Measurements from ENCODE around the gene KIF6.

Gene KIF6

DNA sequence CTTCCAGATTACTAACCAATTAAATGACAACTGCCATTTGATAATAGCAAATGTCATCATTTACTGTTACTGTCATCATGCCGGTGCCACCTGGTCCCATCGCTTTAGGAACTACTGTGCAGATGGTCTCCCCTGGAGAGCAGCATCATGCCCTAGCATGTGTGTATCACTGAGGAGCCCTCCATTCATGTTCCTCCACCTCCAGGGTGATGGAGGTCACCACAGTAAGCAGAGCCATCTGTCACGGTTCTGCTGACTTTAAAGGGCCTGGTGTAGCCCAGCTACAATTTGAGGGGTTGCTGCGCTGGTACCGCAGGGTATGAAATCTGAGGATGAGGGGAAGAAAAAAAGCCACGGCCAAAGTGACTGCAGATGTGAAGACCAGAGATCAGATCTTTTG is 283.9 kb downstream of the KIF6 start:
- no peak for DNase-seq

DNA sequence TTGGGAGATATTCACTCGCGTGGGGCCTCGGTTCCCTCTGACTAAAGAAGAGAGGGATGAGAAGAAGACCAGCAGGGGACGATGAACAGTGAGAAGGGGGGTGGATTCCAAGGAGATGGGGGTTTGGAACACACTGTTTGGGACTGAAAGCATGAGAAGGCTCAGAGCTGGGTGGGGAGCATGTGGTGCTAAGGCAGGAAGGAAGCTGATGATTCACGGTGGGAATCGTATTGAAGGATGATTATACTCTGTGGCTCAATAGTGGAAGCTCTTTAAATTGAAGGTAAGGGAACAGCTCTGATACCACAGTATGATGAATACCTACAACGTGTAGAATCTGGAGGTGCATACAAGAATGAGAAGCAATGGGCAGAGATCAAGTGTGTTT is 285.2 kb downstream of the KIF6 start:
- DNase-seq: no peak

DNA sequence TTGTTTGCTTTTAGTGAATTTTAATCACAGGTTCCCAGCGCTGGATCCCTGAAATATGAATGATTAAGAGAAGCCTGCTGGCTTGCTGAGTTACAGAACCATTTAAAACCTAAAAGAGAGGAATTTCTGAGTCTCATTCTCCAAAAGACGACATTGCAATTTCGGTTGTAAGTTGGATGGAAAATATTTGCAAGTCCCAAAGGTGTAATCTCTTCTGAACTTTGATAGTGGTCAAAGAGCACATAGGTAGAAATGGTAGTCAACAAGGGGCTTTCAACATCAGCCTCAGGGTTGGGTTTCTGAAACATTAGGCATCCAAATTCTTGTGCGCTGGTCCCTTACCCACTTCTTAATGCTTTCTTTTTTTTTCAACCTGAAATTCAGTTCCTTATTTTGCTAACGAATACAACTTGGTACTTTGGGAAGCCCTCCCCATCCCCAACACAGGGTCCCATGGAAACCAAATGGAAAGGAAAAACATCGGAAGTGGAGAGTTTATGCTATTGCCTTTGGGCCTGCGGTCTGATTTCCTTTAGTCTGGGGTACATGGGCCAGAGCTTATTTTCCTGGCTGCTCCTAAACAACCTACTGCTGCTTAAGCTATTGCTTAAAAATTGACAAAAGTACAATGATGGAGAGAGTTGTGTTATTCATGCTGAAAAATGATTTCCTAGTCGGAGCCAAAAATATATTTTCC is 285.7 kb downstream of the KIF6 start:
- DNase-seq: no peak

DNA sequence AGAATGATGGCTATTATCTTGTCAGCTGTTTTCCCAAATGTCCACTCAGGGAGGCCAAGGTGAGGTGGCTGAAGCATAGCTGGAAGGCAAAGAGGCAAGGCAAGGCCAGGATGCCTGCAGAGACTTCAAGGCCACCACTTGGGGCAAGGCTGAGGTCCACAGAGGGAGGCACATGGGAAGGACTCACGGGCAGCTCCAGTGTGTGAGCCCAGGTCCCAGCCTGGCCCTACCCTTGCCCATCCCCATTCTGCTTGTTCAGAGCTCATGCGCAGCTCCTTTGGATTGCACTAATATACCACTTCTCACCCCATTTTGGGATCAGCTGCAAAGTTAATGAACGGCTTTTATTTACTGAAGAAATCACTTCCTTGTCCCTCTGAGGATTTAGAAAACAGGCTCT is 291.6 kb downstream of the KIF6 start:
- DNase-seq: no peak

DNA sequence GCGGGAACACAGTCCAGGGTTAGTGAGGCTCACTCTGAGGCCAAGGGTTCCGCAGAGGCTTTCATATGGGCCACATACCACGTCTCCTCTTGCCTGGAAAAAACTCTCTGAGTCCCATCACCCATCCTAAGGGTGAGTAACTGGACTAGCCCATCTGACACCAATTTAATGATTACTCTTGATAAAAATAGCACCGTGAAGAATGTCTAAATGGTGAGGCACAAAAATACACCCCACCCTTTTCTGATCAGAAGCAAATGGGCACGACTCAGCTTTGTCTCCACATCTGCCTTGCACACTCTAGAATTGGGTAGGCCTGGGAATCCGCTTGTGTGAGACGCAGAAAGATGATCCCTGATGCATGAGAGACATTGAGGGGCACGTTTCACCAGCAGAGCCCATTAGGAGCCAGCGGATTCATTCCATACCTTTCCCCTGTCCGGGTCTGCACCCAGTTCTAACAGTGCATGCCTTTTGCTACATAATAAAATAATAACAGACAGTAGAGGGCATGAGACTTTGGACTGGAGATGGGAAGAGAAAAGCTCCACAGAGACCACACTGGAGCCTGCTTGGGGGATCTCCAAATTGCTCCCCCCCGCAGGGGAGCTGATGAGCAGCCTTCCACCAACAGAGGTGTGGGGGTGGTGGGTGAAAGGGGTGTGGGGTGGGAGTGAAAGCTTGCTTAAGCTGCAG is 292.7 kb downstream of the KIF6 start:
- no peak for DNase-seq

DNA sequence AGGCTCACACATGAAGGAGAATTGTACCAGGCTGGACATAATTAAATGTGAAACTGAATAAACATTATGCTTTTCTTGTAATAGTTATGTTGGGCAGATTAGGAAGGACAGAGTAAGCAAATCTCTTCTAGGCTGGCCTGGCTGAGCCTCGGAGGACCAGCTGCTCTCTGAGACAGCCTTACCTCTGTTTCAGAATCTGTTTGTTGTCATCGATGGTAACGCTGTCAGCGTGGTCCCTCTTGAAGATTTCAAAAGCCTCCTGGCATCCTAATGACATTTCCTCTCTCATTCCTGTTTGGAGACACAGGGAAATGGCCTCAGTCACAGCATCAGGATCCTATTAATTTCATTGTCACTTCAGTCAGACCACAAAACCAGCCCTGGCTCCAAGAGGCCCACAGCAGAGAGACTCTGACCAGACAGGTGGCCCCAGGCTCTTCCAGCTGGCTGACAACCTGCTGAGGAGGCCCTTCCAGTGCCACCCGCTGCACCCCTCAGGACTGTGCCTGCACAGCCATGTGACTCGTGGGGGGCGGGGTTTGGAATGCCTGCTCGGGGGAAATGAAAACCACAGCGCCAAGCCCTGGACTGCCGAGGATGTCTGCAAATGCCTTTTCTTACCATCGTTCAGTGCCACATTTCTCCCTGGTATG is 294.2 kb downstream of the KIF6 start:
- no peak for DNase-seq

DNA sequence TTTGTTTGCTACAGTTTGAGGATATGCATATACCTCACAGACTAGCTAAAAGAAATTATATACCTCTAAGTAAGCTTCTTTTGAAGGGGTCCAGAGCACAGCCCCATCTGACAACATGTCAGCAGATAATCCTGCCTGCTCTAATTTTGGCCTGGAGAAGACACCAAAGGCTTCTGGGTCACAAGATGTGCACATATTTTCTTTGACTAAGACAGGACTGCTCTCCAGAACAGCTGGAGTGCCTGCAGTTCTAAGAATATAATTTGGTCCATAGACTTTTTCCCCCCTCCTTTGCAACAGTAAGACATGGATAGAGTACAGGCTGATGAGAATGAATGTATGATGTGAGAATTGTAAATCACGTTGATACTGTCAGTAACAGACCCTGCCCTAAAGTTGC is 294.8 kb downstream of the KIF6 start:
- DNase-seq: no peak

DNA sequence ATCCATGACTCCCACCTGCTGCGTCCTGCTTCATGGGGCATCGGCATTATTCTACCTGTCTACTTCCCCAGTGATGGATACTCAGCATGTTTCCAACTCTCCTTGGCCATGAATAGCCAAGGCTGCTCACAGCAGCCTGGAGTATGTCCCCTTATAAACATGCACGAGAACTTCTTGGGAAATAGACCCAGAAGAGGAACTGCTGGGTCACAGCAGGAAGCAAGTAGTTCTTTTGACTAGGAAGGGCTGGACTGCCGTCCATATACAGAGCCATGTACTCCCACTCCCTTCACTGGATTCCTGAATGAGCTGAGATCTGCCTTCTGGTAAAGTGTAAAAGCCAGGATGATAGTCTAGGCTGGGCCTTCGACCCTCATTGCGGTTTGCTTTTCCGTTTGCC is 296.4 kb downstream of the KIF6 start:
- peak; percentile 29 for DNase-seq

DNA sequence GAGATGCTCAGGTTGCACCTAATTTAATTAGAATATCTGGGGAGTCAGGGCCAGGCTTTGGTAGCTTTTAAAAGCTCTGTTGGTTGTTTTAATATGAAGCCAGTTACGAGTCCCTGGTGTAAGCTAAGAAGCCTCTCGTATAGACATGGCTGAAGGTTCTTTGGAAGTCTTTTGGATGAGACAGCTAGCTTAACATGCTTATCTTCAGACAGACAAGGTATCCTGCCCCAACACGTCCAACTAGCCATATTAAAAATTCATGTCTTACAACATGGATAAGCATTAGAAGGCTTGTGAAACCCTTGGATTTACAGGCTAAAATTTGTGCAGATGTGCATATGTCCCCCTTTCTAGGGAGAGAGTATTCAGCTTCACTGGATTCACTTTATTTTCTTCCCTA is 297.1 kb downstream of the KIF6 start:
- DNase-seq: no peak

DNA sequence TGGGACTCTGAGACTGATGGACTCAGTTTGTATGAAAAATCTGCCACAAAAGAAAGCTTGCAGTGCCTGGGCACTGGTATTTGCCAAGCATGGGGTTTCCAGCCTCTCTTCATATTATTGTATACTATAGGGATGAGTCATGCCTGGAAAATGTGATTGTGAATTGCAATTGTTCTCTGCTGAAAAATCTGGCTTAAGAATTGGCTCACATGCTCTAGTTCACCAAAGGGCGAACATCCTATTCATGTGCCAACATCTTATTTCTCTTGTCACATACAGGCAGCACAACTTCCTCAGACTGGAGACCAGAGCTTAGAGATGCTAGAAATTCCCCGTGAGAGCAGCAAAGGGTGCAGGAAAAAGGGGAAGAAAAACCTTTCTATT is 299.1 kb downstream of the KIF6 start:
- DNase-seq: peak; percentile 68

DNA sequence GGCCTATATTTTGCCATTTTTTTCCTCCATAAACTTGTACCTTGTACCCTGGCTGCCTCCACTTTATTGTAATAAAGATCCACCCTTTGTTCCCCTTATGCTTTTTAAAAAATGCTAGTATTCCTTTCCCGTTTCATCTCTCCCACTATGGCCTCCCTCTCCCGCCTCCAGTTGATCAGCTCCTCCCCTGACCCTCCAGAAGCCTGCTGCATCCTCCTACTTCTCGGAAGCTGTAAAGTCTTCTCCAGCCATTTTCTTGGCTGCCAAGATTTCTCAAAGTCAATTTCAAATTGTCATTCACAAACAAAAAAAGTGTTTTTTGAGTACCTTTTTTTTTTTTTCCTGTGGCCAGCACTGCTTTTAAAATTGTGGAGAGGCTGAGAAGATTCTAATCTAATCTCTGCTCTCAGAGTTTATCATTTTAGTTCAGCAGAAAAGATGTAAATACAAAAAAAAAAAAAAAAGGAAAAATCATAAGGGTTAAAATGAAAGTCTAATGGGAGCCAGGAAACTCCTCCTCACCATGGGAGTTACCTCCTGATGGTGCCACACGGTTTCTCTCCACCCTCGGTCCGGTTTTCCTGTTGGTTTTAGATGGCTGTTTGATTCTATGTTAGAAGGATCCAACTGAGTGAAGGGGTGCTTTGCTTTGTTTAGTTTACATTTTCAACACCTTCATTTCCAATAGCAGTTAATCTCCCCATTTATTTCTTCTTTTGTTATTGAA is 299.7 kb downstream of the KIF6 start:
- DNase-seq: no peak

DNA sequence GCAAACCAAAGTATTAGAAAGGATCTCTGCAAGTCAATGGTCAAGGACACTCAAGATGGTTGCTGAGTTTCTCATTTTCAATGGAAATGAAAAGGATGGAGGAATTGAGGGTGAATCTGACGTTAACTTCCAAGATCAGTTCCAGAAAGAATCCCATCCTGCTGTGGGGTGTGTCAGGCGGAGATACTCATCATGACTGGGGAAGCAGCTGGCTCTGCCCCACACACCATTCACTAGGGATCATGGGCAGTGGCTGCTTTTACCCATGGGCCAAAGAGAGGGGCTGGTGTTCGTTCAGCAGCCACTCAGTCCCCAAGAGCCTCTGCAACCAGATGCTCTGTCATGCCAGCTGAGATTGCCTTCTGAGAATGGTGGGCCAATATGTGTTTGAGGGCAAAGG is 300.4 kb downstream of the KIF6 start:
- DNase-seq: no peak

DNA sequence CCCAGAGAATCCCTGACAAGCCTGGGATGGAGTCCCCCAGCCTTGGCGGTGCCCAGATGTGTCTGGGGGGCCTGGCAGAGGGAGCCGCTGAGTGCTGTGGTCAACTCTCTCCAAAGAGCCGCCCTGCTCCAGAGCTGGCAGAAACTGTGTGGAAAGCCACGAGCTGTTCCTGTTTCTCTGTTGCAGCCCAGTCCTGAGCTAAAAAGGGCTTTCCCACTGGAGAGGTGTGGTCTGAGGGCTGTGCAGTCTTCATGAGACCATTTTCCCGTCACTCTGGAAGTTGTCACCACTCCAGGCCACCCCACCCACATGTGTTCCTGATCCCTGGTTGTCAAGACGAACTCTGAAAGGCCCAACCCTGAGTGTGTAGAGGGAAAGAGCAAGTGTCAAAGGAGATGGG is 303.0 kb downstream of the KIF6 start:
- no peak for DNase-seq

DNA sequence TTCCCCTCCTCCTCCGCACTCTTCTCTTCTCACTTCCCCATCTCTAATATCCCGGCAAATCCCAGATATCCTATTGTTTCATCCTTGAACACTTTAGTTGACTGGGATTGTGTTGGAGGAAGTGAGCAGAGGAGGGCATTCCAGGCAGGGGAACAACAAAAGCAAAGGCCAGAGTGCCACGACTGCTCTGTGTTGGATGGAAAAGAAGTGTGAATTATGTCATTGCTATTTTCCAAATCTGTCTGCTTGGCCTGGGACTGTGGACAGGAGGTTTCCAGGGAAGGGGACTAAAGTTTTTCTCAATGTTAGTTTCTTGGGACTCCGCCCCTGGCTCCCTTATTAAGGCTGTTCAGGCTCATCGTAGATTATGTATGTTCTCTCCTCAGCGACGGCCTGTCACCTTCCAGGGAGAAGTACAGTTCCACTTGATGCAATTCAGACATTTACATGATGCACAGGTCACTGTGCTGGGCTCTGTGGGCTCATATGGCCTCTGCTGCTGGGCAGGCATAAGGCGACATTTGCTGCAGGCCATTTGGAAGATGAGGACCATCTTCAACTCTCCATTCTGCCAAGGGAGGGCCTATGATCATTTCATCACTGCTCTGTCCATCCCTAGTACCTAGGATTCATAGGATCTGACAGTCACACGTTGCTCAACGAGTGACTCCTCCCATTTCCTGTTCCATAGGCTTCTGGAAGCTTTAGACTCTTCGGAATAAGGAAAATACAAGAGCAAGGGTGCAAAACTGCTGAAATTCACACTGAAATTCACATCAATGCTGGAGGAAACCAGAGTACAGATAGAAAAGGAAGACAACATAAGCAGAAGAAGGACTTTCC is 303.6 kb downstream of the KIF6 start:
- no peak for DNase-seq

DNA sequence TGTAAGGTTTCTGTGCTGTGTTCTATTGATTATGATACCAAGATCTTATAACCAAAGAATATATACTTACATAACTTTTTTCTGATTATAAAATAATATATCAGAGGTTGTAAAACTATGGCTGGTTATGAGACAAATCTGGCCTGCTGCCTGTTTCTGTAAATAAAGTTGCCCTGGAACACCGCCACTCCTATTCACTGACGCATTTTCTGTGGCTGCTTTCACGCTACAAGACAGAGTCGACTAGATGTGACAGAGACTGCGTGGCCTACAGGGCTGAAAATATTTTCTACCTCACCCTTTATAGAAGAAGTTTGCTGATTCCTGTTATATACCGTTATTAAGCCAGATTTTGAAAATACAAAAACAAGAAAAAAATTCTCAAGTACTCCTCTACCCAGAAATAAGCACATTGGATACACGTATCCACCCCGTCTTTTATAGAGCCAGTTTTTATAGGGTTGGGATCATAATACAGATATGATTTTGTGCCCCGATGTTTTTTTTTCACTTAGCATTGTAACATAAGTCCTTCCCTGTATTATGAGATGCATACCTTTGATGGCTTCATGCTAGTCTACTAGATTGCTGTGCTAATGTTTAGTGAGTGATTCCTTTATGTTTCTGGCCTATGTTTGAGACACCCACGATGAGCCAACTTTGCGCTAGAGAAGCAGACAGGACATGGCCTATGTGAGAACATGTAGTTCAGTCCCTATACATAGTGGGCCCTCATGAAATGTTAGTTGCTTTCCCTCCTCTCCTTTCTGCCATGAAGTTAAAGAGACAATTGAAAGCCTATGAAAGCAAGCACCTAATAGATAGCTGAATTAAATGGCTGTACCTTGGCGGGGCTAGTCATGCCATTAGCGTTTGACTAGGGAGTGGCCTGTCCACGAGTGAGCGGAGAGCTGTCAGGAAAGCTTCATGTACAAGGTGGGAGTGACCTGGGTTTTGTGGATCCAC is 304.6 kb downstream of the KIF6 start:
- no peak for DNase-seq

DNA sequence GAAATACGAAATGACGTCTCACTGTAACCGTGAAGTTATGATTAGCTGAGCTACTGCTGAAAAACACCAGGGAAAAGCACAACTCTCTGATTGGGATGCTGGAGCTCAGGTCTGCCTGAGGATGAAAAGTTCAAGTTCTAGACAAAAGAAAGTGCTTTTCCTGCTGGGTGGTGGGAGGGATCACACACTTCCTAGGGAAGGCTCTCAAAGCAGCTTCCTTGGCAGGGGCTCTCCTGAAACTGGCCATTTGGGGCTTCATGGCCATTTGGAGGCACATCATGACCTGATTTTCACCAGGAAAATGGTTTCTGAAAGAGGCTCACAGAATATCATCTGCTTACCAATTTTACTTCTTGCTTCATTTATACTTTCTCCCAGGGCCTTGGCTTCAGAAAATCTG is 305.6 kb downstream of the KIF6 start:
- DNase-seq: no peak

DNA sequence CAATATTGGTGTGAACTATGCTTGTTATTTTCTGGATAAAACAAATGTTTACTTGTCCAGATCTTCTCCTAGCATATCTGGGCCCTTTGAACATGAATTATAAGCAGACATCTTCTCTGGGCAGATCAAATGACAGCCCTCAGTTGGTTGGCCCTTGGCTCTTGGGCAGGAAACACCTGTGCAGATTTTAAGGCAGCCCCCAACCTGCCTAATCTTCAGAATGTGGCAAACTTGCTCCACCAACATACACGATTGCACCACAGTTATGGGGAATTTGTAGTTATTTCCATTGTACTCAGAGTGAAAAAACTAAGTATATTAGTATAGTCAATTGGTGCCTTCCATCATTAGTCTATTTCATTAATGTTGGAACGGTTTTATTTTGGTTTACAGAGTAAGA is 307.8 kb downstream of the KIF6 start:
- DNase-seq: no peak

DNA sequence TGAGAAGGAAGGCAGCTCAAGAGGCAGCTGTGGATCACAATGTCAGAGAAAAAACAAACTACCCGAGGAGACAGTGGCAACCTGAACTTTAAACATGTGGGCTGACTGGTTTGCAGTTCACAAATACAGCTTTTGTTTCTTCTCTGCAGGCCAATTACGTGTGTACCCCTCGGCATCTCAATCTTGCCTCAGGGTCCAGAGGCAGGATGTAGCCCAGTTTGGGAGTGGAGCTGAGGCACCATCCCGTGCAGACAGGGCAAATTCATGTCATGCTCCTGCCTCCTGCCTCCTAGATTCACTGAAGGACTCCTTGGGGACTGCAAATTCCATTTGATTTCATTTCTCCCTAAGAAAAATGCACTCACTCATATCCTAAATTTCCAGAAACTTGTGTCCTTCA is 308.5 kb downstream of the KIF6 start:
- DNase-seq: no peak

DNA sequence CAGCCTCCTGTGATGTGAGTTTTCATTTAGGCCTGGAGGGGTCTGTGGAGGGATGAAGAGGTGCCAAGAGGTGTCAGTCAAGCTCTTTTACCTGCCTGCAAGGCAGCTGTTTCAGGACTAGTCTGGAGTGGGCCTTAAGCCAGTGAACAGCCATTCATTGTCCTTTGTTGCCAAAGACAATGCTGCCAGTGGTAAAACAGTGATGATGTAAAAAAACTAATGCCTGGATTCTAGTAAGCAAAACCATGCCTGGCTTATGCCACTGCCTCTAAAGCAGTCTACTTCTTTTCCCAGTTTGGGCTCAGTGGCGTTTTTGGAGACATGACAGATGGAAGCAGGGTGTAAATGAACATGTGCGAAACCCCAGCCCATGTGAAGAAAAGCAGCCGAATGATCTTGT is 309.2 kb downstream of the KIF6 start:
- no peak for DNase-seq

DNA sequence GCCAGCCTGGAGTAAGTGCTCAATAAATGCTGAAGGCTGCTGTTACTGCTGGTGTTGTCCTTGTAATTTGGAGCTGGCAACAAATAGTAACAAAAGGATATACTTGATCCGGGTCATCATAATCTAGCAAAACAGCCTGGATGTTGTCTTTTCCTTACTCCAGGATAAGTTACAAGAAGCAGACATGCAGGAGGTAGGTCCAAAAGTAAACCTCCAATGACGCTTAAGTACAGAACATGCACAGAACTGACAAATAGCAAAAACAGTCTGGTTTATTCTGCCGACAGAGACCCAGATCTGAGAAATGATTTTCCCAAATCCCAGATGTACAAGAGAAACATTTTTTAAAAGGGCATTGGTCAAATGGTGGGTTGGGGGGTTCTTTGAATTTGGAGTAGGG is 309.7 kb downstream of the KIF6 start:
- no peak for DNase-seq

DNA sequence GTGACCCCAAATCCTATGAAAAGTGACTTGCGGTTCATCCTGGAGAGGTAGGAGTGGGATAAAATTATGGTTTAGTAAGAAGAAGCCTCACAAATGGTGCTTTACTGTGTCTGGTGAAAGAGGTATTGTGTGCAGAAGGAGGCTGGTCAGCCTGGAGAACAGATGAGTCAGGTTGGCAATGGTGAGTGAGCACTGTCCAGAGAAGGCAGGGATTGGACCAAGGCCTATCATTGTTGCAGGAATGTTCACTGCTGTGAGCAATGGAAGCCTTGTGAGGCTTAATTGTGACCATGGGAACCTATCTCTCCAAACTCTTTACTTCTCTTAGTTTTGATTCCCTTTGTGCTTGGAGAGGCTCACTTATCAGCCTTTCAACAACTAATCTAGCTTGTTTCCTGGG is 313.7 kb downstream of the KIF6 start:
- no peak for DNase-seq

DNA sequence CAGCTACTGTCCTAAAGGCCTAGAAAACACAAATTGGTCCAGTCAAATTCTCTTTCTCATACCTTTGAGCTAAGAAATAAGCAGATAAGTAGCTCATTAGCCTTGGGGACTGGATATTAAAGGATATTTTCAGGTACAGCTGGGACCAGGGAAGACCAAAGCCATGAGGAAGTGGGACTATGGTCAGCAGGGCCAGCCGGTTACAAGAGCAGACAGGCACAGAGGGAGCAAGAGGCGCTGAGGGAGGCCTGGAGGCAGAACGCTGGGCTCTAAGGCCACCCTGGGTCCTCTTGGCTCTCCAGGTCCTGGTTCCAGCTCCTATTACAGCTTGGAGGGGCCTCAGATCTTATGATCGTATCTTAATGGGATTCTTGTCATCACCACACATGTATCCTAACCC is 314.2 kb downstream of the KIF6 start:
- DNase-seq: no peak

Data from inflammatory macrophage treated with lipopolysaccharide for 4 hours (primary cell).